ENCODE data around the gene SOWAHC. TPM values are rescaled to one million over a fixed set of nuclear protein-coding genes. Genes with fewer than 3 reads are reported as not detected.

Gene SOWAHC
- total RNA-seq, 1 experiment from 2014 or later = 18.6 TPM

- TF ChIP-seq SMAD4 (CRISPR knock-in tag; IDR thresholded peaks at IDR 0.05) = no peak
- TF ChIP-seq JUN (CRISPR knock-in tag; IDR thresholded peaks at IDR 0.05) = no peak
- TF ChIP-seq, protein P1, sequence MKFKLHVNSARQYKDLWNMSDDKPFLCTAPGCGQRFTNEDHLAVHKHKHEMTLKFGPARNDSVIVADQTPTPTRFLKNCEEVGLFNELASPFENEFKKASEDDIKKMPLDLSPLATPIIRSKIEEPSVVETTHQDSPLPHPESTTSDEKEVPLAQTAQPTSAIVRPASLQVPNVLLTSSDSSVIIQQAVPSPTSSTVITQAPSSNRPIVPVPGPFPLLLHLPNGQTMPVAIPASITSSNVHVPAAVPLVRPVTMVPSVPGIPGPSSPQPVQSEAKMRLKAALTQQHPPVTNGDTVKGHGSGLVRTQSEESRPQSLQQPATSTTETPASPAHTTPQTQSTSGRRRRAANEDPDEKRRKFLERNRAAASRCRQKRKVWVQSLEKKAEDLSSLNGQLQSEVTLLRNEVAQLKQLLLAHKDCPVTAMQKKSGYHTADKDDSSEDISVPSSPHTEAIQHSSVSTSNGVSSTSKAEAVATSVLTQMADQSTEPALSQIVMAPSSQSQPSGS (CRISPR knock-in tag; IDR thresholded peaks at IDR 0.05; ENCODE audit: borderline replicate concordance, low read depth) = no peak
- TF ChIP-seq TCF7 (CRISPR knock-in tag; IDR thresholded peaks at IDR 0.05; ENCODE audit: low read depth) = no peak
- no peak for TF ChIP-seq FOXJ3 (CRISPR knock-in tag; IDR thresholded peaks at IDR 0.05; ENCODE audit: borderline replicate concordance)
- TF ChIP-seq GTF2I (CRISPR knock-in tag; conservative IDR thresholded peaks at IDR 0.05) = no peak
Observed at GRCh38 chr2:109607766-109608165, 6.4 kb upstream of the SOWAHC start (continued).

GRCh38 chr2:109609352-109610024 lies 4.7 kb upstream of the SOWAHC start:
- no peaks in the 10 kb centered on the region; the same call in 1 of the 2 replicates for H3K27me3 Mint-ChIP-seq (ENCODE audit: low read depth)
- no peaks in the 10 kb centered on the region for H3K36me3 Mint-ChIP-seq
- H3K9me3 Mint-ChIP-seq = no peaks in the 10 kb centered on the region
- ChIA-PET POLR2A (interaction anchor here (0.7 kb wide), 1 partner anchor 13 kb away, joined by 6 read pairs; no protein-coding TSS in a partner anchor), CTCF (interaction anchor here (0.7 to 1.1 kb wide), 2 partner anchors 63 to 126 kb away, joined by 3 to 5 read pairs; no protein-coding TSS in a partner anchor)
- peak overlapping the region; percentile 10; the same call in 1 of the 2 replicates for H3K4me3 Mint-ChIP-seq
- peaks cover 49% of the 10 kb centered on the region for H3K4me1 Mint-ChIP-seq
- ATAC-seq = no peak
- H3K27ac Mint-ChIP-seq = peak overlapping the region; percentile 30
- TF ChIP-seq OVOL2 (CRISPR knock-in tag; IDR thresholded peaks at IDR 0.05; ENCODE audit: borderline replicate concordance) (no peak), ERG (CRISPR knock-in tag; IDR thresholded peaks at IDR 0.05) (no peak), IRF2 (CRISPR knock-in tag; IDR thresholded peaks at IDR 0.05; ENCODE audit: borderline replicate concordance, low read depth) (no peak), ZNF263 (CRISPR knock-in tag; IDR thresholded peaks at IDR 0.05; ENCODE audit: low read depth) (no peak), ZBTB21 (CRISPR knock-in tag; IDR thresholded peaks at IDR 0.05; ENCODE audit: borderline replicate concordance) (no peak), SMAD4 (CRISPR knock-in tag; IDR thresholded peaks at IDR 0.05) (no peak), ZNF317 (CRISPR knock-in tag; IDR thresholded peaks at IDR 0.05; ENCODE audit: borderline replicate concordance, low read depth) (no peak), RORB (CRISPR knock-in tag; IDR thresholded peaks at IDR 0.05) (no peak), NFATC4 (CRISPR knock-in tag; IDR thresholded peaks at IDR 0.05) (no peak), TEAD1 (CRISPR knock-in tag; IDR thresholded peaks at IDR 0.05) (no peak), NFYB (CRISPR knock-in tag; conservative IDR thresholded peaks at IDR 0.05; ENCODE audit: low read depth) (no peak), PRRX2 (CRISPR knock-in tag; IDR thresholded peaks at IDR 0.05) (no peak)
- TF ChIP-seq, protein P1 (CRISPR knock-in tag; IDR thresholded peaks at IDR 0.05; ENCODE audit: borderline replicate concordance, low read depth) = no peak
- TF ChIP-seq, protein P2, sequence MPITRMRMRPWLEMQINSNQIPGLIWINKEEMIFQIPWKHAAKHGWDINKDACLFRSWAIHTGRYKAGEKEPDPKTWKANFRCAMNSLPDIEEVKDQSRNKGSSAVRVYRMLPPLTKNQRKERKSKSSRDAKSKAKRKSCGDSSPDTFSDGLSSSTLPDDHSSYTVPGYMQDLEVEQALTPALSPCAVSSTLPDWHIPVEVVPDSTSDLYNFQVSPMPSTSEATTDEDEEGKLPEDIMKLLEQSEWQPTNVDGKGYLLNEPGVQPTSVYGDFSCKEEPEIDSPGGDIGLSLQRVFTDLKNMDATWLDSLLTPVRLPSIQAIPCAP (CRISPR knock-in tag; IDR thresholded peaks at IDR 0.05) = no peak
- DNase-seq (ENCODE audit: low spot score) = no peak

- H3K27me3 Mint-ChIP-seq (ENCODE audit: low read depth) = peaks cover 14% of the 10 kb centered on the region
- ATAC-seq (no peak), DNase-seq (ENCODE audit: low spot score) (no peak)
- peak overlapping the region; percentile 97 for H3K4me3 Mint-ChIP-seq
- H3K9me3 Mint-ChIP-seq = no peaks in the 10 kb centered on the region
- H3K4me1 Mint-ChIP-seq = peaks cover 50% of the 10 kb centered on the region
- POLR2A ChIA-PET = no interaction called here
- H3K36me3 Mint-ChIP-seq = no peaks in the 10 kb centered on the region
- CTCF ChIA-PET = interaction anchor here (0.7 kb wide), 1 partner anchor 12 kb away, joined by 3 read pairs; no protein-coding TSS in a partner anchor
- H3K27ac Mint-ChIP-seq = no peak overlapping the region
- TF ChIP-seq HMGA2 (CRISPR knock-in tag; IDR thresholded peaks at IDR 0.05) = no peak
- no peak for TF ChIP-seq FOXP1 (CRISPR knock-in tag; IDR thresholded peaks at IDR 0.05; ENCODE audit: borderline replicate concordance)
- TF ChIP-seq ATF1 (CRISPR knock-in tag; IDR thresholded peaks at IDR 0.05) = no peak
- TF ChIP-seq, protein P3, sequence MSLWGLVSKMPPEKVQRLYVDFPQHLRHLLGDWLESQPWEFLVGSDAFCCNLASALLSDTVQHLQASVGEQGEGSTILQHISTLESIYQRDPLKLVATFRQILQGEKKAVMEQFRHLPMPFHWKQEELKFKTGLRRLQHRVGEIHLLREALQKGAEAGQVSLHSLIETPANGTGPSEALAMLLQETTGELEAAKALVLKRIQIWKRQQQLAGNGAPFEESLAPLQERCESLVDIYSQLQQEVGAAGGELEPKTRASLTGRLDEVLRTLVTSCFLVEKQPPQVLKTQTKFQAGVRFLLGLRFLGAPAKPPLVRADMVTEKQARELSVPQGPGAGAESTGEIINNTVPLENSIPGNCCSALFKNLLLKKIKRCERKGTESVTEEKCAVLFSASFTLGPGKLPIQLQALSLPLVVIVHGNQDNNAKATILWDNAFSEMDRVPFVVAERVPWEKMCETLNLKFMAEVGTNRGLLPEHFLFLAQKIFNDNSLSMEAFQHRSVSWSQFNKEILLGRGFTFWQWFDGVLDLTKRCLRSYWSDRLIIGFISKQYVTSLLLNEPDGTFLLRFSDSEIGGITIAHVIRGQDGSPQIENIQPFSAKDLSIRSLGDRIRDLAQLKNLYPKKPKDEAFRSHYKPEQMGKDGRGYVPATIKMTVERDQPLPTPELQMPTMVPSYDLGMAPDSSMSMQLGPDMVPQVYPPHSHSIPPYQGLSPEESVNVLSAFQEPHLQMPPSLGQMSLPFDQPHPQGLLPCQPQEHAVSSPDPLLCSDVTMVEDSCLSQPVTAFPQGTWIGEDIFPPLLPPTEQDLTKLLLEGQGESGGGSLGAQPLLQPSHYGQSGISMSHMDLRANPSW (CRISPR knock-in tag; conservative IDR thresholded peaks at IDR 0.05; ENCODE audit: low read depth) = no peak
- TF ChIP-seq, protein P4, sequence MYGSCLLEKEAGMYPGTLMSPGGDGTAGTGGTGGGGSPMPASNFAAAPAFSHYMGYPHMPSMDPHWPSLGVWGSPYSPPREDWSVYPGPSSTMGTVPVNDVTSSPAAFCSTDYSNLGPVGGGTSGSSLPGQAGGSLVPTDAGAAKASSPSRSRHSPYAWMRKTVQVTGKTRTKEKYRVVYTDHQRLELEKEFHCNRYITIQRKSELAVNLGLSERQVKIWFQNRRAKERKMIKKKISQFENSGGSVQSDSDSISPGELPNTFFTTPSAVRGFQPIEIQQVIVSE (CRISPR knock-in tag; IDR thresholded peaks at IDR 0.05; ENCODE audit: borderline replicate concordance) = no peak
- no peak for TF ChIP-seq TEAD1 (CRISPR knock-in tag; IDR thresholded peaks at IDR 0.05)
- TF ChIP-seq ESRRA (CRISPR knock-in tag; IDR thresholded peaks at IDR 0.05; ENCODE audit: borderline replicate concordance) = no peak
Observed at GRCh38 chr2:109611467-109612095, 2.6 kb upstream of the SOWAHC start.

All from WTC11 (cell line).